SJSA1 (cell line): ENCODE measurements around the gene LHB. TPM values are rescaled to one million over a fixed set of nuclear protein-coding genes. Genes with fewer than 3 reads are reported as not detected.
"Not testable (repeated sequence)": the region's sequence is repeated elsewhere in the genome, so short reads cannot be mapped to it uniquely, and the experiment has no call there.

Experiments
- DNase-seq, 2 experiments: peaks; one replicate each; pipeline ENCODE4 v3.0.0-alpha.2; 2015 to 2020; ENCODE audit warnings: low spot score in 2 of 2, low read depth in 1 of 2
- H3K27ac ChIP-seq: fragments of 250-450 bp; sonication (Bioruptor Pico); 2 replicates; pipeline ENCODE4 v1.5.1; 2020; ENCODE audit warnings: mild to moderate bottlenecking, moderate library complexity
- H3K27me3 ChIP-seq: fragments of 250-450 bp; sonication (Bioruptor Pico); replicated peaks from 2 replicates; pipeline ENCODE4 v1.5.1; 2020; ENCODE audit warnings: mild to moderate bottlenecking, moderate library complexity
- H3K36me3 ChIP-seq: fragments of 250-450 bp; sonication (Bioruptor Pico); 2 replicates; pipeline ENCODE4 v1.5.1; 2020; ENCODE audit warnings: mild to moderate bottlenecking
- H3K4me1 ChIP-seq: fragments of 250-450 bp; sonication (Bioruptor Pico); replicated peaks from 2 replicates; pipeline ENCODE4 v1.6.1; 2021; ENCODE audit warnings: mild to moderate bottlenecking
- H3K4me3 ChIP-seq: fragments of 250-450 bp; sonication (Bioruptor Pico); 2 replicates; pipeline ENCODE4 v1.5.1; 2020; ENCODE audit warnings: mild to moderate bottlenecking
- H3K9me3 ChIP-seq: fragments of 250-450 bp; sonication (Bioruptor Pico); replicated peaks from 2 replicates; pipeline ENCODE4 v1.5.1; 2020; ENCODE audit warnings: mild to moderate bottlenecking
- total RNA-seq: library from RNA; depleted of rRNA; stranded (reverse); fragments of >200 nt; shearing (Covaris generic); gene quantifications from 2 replicates; pipeline ENCODE4 v1.2.3, GENCODE V29; 2014

LHB gene
- total RNA-seq, 1 experiment from 2014 or later: 0.34 TPM

GRCh38 chr19:49025088-49025487, 8.2 kb upstream of the LHB start:
- not testable (repeated sequence) for H3K27me3 ChIP-seq, H3K4me1 ChIP-seq, H3K27ac ChIP-seq, H3K9me3 ChIP-seq, H3K4me3 ChIP-seq, DNase-seq, H3K36me3 ChIP-seq

- not testable (repeated sequence) for H3K27me3 ChIP-seq, DNase-seq, H3K4me3 ChIP-seq, H3K36me3 ChIP-seq, H3K27ac ChIP-seq, H3K9me3 ChIP-seq, H3K4me1 ChIP-seq
Observed at GRCh38 chr19:49024233-49024632, 7.3 kb upstream of the LHB start, which contains the start of gene CGB3. CGB3 (minus strand) TSS chr19:49024333; CDS start chr19:49023971, 362 bp downstream.

- H3K36me3 ChIP-seq: no peaks in the 10 kb centered on the region
- no peaks in the 10 kb centered on the region for H3K27me3 ChIP-seq
- no peak for DNase-seq
- 0 out of 2 replicates have a peak, but pooled peaks cover 3% of the 10 kb centered on the region for H3K9me3 ChIP-seq
- no peak overlapping the region for H3K27ac ChIP-seq
- no peak overlapping the region for H3K4me3 ChIP-seq
- peaks cover 20% of the 10 kb centered on the region for H3K4me1 ChIP-seq
Observed at GRCh38 chr19:49022116-49022515, 5.2 kb upstream of the LHB start.

GRCh38 chr19:49020931-49021895, 4.3 kb upstream of the LHB start:
- Histone ChIP-seq H3K27me3 (no peaks in the 10 kb centered on the region), H3K36me3 (no peaks in the 10 kb centered on the region), H3K9me3 (0 out of 2 replicates have a peak, but pooled peaks cover 3% of the 10 kb centered on the region), H3K4me3 (no peak overlapping the region), H3K27ac (no peak overlapping the region), H3K4me1 (peaks cover 20% of the 10 kb centered on the region)
- DNase-seq: peak in 1 of 2 experiments; percentile 37

GRCh38 chr19:49020342-49020741, 3.5 kb upstream of the LHB start:
- H3K27me3 ChIP-seq: no peaks in the 10 kb centered on the region
- 0 out of 2 replicates have a peak, but pooled peaks cover 3% of the 10 kb centered on the region for H3K9me3 ChIP-seq
- H3K27ac ChIP-seq: no peak overlapping the region
- H3K36me3 ChIP-seq: peaks cover 7% of the 10 kb centered on the region
- no peak for DNase-seq
- H3K4me1 ChIP-seq: peaks cover 20% of the 10 kb centered on the region
- no peak overlapping the region for H3K4me3 ChIP-seq

- peak; percentile 43 to 70 for DNase-seq
Observed at GRCh38 chr19:49019242-49019932, 2.5 kb upstream of the LHB start.

GRCh38 chr19:49018388-49019241, 1.7 kb upstream of the LHB start:
- peak overlapping the region; percentile 43 for H3K4me3 ChIP-seq
- DNase-seq: peak in 1 of 2 experiments; percentile 55
- not testable (repeated sequence) for H3K9me3 ChIP-seq, H3K27me3 ChIP-seq, H3K27ac ChIP-seq
- H3K4me1 ChIP-seq: peaks cover 20% of the 10 kb centered on the region
- peaks cover 24% of the 10 kb centered on the region for H3K36me3 ChIP-seq

More at GRCh38 chr19:49019242-49019932, 2.5 kb upstream of the LHB start:
- no peak overlapping the region for H3K27ac ChIP-seq
- 0 out of 2 replicates have a peak, but pooled peaks cover 3% of the 10 kb centered on the region for H3K9me3 ChIP-seq
- peaks cover 20% of the 10 kb centered on the region for H3K4me1 ChIP-seq
- no peaks in the 10 kb centered on the region for H3K27me3 ChIP-seq
- H3K4me3 ChIP-seq: peak overlapping the region; percentile 43
- H3K36me3 ChIP-seq: peaks cover 16% of the 10 kb centered on the region

- H3K27ac ChIP-seq: no peak overlapping the region
- peak; percentile 70 to 84 for DNase-seq
- H3K27me3 ChIP-seq: no peaks in the 10 kb centered on the region
- 0 out of 2 replicates have a peak, but pooled peaks cover 3% of the 10 kb centered on the region for H3K9me3 ChIP-seq
- H3K4me1 ChIP-seq: peaks cover 20% of the 10 kb centered on the region
- H3K4me3 ChIP-seq: peak overlapping the region; percentile 43
- H3K36me3 ChIP-seq: peaks cover 30% of the 10 kb centered on the region
Observed at GRCh38 chr19:49017666-49018351, 918 bp upstream of the LHB start.

GRCh38 chr19:49016067-49016839, 638 bp downstream of the LHB start:
- Histone ChIP-seq H3K9me3 (0 out of 2 replicates have a peak, but pooled peaks cover 3% of the 10 kb centered on the region), H3K4me1 (peaks cover 20% of the 10 kb centered on the region), H3K27ac (no peak overlapping the region), H3K27me3 (no peaks in the 10 kb centered on the region), H3K36me3 (peaks cover 45% of the 10 kb centered on the region), H3K4me3 (no peak overlapping the region)
- DNase-seq: no peak

- Histone ChIP-seq H3K4me1 (peaks cover 20% of the 10 kb centered on the region), H3K27me3 (no peaks in the 10 kb centered on the region), H3K4me3 (no peak overlapping the region), H3K27ac (no peak overlapping the region), H3K9me3 (0 out of 2 replicates have a peak, but pooled peaks cover 3% of the 10 kb centered on the region), H3K36me3 (peaks cover 58% of the 10 kb centered on the region)
- no peak for DNase-seq
Observed at GRCh38 chr19:49014870-49015255, 2.0 kb downstream of the LHB start.

- H3K27me3 ChIP-seq: no peaks in the 10 kb centered on the region
- peaks cover 16% of the 10 kb centered on the region for H3K4me1 ChIP-seq
- no peaks in the 10 kb centered on the region for H3K9me3 ChIP-seq
- H3K4me3 ChIP-seq: no peak overlapping the region
- DNase-seq: no peak
- no peak overlapping the region for H3K27ac ChIP-seq
- H3K36me3 ChIP-seq: peaks cover 64% of the 10 kb centered on the region
Observed at GRCh38 chr19:49014123-49014869, 2.6 kb downstream of the LHB start.

GRCh38 chr19:49011194-49011593, 5.7 kb downstream of the LHB start:
- H3K36me3 ChIP-seq: peaks cover 87% of the 10 kb centered on the region
- no peak overlapping the region for H3K4me3 ChIP-seq
- no peak for DNase-seq
- H3K4me1 ChIP-seq: no peaks in the 10 kb centered on the region
- H3K27me3 ChIP-seq: no peaks in the 10 kb centered on the region
- H3K27ac ChIP-seq: no peak overlapping the region
- no peaks in the 10 kb centered on the region for H3K9me3 ChIP-seq
